Activated CD8-positive, alpha-beta memory T cell treated with anti-CD3 and anti-CD28 coated beads, Interleukin-2, amount 50 U/mL, for 1 hour (primary cell): ENCODE measurements around the gene LRCOL1.
"Not testable (repeated sequence)": the region's sequence is repeated elsewhere in the genome, so short reads cannot be mapped to it uniquely, and the experiment has no call there.

Experiments
- DNase-seq: peaks from one replicate; pipeline ENCODE4 v3.0.0-alpha.2; 2020; ENCODE audit errors: extremely low read depth

Gene LRCOL1

GRCh38 chr12:132600048-132601032, 10.0 kb downstream of the LRCOL1 start:
- DNase-seq, result no peak

GRCh38 chr12:132599502-132599901, 10.9 kb downstream of the LRCOL1 start:
- DNase-seq, result not testable (repeated sequence)

- no peak for DNase-seq
Measured at GRCh38 chr12:132597333-132598316, 12.8 kb downstream of the LRCOL1 start.

- DNase-seq, result no peak
Measured at GRCh38 chr12:132596016-132596415, 14.4 kb downstream of the LRCOL1 start.

- no peak for DNase-seq
Measured at GRCh38 chr12:132595183-132595582, 15.2 kb downstream of the LRCOL1 start.

- no peak for DNase-seq
Measured at GRCh38 chr12:132593938-132594358, 16.4 kb downstream of the LRCOL1 start.

GRCh38 chr12:132593521-132593920, 16.9 kb downstream of the LRCOL1 start:
- DNase-seq, result no peak

- no peak for DNase-seq
Measured at GRCh38 chr12:132593071-132593470, 17.3 kb downstream of the LRCOL1 start.

- no peak for DNase-seq
Measured at GRCh38 chr12:132592282-132592970, 18.0 kb downstream of the LRCOL1 start.

- no peak for DNase-seq
Measured at GRCh38 chr12:132591107-132591935, 19.1 kb downstream of the LRCOL1 start.

- no peak for DNase-seq
Measured at GRCh38 chr12:132588821-132589669, 21.3 kb downstream of the LRCOL1 start.

GRCh38 chr12:132588319-132588718, 22.1 kb downstream of the LRCOL1 start:
- no peak for DNase-seq

GRCh38 chr12:132587781-132588180, 22.6 kb downstream of the LRCOL1 start:
- no peak for DNase-seq

GRCh38 chr12:132586929-132587328, 23.5 kb downstream of the LRCOL1 start:
- no peak for DNase-seq

- DNase-seq, result no peak
Measured at GRCh38 chr12:132585177-132585576, 25.2 kb downstream of the LRCOL1 start.

- DNase-seq, result no peak
Measured at GRCh38 chr12:132584429-132584828, 26.0 kb downstream of the LRCOL1 start.

GRCh38 chr12:132583736-132584135, 26.6 kb downstream of the LRCOL1 start:
- DNase-seq, result no peak

- no peak for DNase-seq
Measured at GRCh38 chr12:132583411-132583710, 27.0 kb downstream of the LRCOL1 start.

GRCh38 chr12:132582582-132583410, 27.6 kb downstream of the LRCOL1 start:
- DNase-seq, result no peak
